Brain microvascular endothelial cell (primary cell): Measurements from ENCODE around the gene ODAD4.
"Not testable (repeated sequence)": the region's sequence is repeated elsewhere in the genome, so short reads cannot be mapped to it uniquely, and the experiment has no call there.

Experiments
- DNase-seq: peaks from one replicate; pipeline ENCODE4 v3.0.0-alpha.2; 2020
- H3K27ac ChIP-seq: fragments of 250-450 bp; sonication (Bioruptor Pico); 2 replicates; pipeline ENCODE4 v1.5.1; 2020; ENCODE audit warnings: mild to moderate bottlenecking, moderate library complexity
- H3K27me3 ChIP-seq: fragments of 250-450 bp; sonication (Bioruptor Pico); replicated peaks from 2 replicates; pipeline ENCODE4 v1.5.1; 2020; ENCODE audit warnings: mild to moderate bottlenecking
- H3K36me3 ChIP-seq: fragments of 250-450 bp; sonication (Bioruptor Pico); replicated peaks from 2 replicates; pipeline ENCODE4 v1.5.1; 2020; ENCODE audit warnings: mild to moderate bottlenecking
- H3K4me3 ChIP-seq: 2 replicates; pipeline ENCODE4 v1.5.1; 2011; ENCODE audit warnings: low read depth, mild to moderate bottlenecking, control low read depth, low read length, moderate library complexity
- in situ Hi-C: cut with HindIII; loops from 2 replicates; pipeline ENCODE4 v1.10.0; 2017; ENCODE audit warnings: low sequenced_read_pairs, low pct_ligation_motif_present
- TF ChIP-seq, protein P1 (sequence below): IDR thresholded peaks from 2 replicates; pipeline ENCODE4 v1.5.1; 2011; ENCODE audit warnings: low read depth, mild to moderate bottlenecking, moderate library complexity, low read length, control low read depth, inconsistent platforms; ENCODE audit errors: missing control alignments

Gene ODAD4

GRCh38 chr17:42005166-42005565, 74.7 kb downstream of the ODAD4 start:
- TF ChIP-seq, protein P1, sequence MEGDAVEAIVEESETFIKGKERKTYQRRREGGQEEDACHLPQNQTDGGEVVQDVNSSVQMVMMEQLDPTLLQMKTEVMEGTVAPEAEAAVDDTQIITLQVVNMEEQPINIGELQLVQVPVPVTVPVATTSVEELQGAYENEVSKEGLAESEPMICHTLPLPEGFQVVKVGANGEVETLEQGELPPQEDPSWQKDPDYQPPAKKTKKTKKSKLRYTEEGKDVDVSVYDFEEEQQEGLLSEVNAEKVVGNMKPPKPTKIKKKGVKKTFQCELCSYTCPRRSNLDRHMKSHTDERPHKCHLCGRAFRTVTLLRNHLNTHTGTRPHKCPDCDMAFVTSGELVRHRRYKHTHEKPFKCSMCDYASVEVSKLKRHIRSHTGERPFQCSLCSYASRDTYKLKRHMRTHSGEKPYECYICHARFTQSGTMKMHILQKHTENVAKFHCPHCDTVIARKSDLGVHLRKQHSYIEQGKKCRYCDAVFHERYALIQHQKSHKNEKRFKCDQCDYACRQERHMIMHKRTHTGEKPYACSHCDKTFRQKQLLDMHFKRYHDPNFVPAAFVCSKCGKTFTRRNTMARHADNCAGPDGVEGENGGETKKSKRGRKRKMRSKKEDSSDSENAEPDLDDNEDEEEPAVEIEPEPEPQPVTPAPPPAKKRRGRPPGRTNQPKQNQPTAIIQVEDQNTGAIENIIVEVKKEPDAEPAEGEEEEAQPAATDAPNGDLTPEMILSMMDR, result no peak
- no peak overlapping the region for H3K4me3 ChIP-seq
- H3K36me3 ChIP-seq, result peaks cover 9% of the 10 kb centered on the region
- in situ Hi-C loops, result no loop called here
- no peak for DNase-seq
- H3K27ac ChIP-seq, result no peak overlapping the region
- no peaks in the 10 kb centered on the region for H3K27me3 ChIP-seq

DNA sequence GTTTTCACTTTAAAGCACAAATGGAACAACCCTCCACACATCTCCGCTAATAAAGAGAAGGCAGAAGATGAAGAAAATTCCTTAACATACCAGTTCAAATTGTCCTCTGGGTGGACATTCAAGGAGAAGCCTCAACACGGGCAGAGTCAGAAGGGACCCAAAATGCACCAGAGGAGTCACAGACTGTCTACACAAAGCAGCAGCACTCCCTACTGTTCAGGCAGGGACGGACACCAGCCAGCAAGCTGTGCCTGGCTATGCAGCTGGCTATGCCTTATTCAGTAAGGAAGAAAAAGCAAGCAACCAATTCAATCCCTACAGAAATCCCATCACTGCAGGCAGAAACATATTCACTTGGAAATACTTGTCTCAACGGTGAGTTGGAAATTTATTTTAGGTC, 78.8 kb downstream of the ODAD4 start:
- DNase-seq, result no peak
- H3K27me3 ChIP-seq, result no peaks in the 10 kb centered on the region
- no peaks in the 10 kb centered on the region for H3K36me3 ChIP-seq
- in situ Hi-C loops, result no loop called here
- TF ChIP-seq, protein P1, result peak; percentile 46
- H3K27ac ChIP-seq, result no peak overlapping the region
- H3K4me3 ChIP-seq, result no peak overlapping the region

GRCh38 chr17:42010266-42010680, 79.9 kb downstream of the ODAD4 start:
- H3K4me3 ChIP-seq, in situ Hi-C loops, H3K27me3 ChIP-seq, H3K36me3 ChIP-seq: not testable (repeated sequence)
- DNase-seq, result peak; percentile 72
- H3K27ac ChIP-seq, result peak overlapping the region; percentile 22

GRCh38 chr17:42010898-42011516, 80.6 kb downstream of the ODAD4 start:
- Histone ChIP-seq H3K27me3 (no peaks in the 10 kb centered on the region), H3K36me3 (no peaks in the 10 kb centered on the region), H3K27ac (peak overlapping the region; percentile 7), H3K4me3 (no peak overlapping the region)
- DNase-seq, result peak; percentile 36
- TF ChIP-seq, protein P1, result no peak
- in situ Hi-C loops, result no loop called here

DNA sequence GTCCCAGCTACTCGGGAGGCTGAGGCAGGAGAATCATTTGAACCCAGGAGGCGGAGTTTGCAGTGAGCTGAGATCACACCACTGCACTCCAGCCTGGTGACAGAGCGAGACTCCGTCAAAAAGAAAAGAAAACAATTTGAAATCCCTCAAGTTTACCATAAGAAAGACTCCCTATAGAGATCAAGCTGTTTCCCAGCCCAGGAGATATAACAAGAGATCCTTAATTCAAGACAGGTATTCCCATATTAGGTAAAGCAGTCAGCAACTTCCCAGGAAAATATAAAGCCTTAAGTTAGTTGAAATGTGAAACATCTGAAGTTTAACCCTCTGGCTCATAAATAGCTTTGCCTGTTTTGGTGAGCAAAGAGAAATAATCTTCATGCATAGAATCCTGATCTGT, 81.9 kb downstream of the ODAD4 start:
- in situ Hi-C loops, H3K27ac ChIP-seq, H3K36me3 ChIP-seq, DNase-seq, H3K4me3 ChIP-seq, H3K27me3 ChIP-seq: not testable (repeated sequence)

- H3K4me3 ChIP-seq, H3K27ac ChIP-seq, H3K36me3 ChIP-seq, H3K27me3 ChIP-seq, in situ Hi-C loops, DNase-seq: not testable (repeated sequence)
Measured at GRCh38 chr17:42013740-42014139, 83.3 kb downstream of the ODAD4 start.
